Panc1 (cell line): ENCODE results near the gene AARS1.

Source experiments
- CTCF ChIP-seq: fragments of 450-650 bp; IDR thresholded peaks from 2 replicates; pipeline ENCODE4 v1.5.1; 2017; ENCODE audit warnings: mild to moderate bottlenecking
- POLR2AphosphoS5 ChIP-seq: IDR thresholded peaks from 2 replicates; pipeline ENCODE4 v1.6.1; 2012; ENCODE audit warnings: mild to moderate bottlenecking, low read depth, low read length, moderate library complexity
- TF ChIP-seq, protein P1 (sequence below), 2 experiments: IDR thresholded peaks; 2 replicates each; pipeline ENCODE4 v1.6.1; 2011 to 2012; ENCODE audit warnings: low read depth in 2 of 2, control low read depth in 1 of 2, low read length in 1 of 2, mild to moderate bottlenecking in 1 of 2, moderate library complexity in 1 of 2; ENCODE audit not compliant: insufficient read depth in 1 of 2

DNA sequence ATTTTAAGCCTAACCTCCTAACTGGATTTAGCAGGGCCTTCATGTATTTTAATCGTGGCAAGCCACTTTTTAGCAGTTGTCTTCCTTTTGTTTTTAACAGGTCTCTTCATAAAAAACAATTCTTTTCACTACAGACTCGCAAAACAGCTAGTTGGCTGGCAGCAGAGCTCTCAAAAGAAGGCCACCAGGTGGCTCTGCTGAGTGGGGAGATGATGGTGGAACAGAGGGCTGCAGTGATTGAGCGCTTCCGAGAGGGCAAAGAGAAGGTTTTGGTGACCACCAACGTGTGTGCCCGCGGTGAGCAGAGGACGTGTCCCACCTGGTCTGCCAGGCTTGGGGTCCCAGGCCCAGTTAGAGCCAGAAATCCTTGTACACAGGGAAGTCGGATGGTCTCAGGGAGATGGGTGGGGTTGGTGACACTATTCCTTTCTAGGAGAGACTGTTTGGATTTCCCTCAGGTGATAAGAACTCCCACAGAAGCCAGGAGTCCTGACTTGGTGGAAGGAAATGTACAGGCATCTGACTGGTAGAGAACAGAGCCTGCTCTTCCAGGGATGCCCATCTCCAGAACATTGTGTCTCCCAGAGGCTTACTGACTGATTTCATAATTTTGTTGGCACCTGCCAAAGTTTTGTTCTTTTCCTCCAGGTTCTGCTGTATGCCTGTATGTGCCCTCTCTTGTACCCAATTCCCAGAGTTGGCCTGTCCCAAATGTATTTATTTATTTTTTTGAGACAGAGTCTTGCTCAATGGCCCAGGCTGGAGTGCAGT, 42.5 kb upstream of the AARS1 start:
- peak; percentile 80 for TF ChIP-seq CTCF
- TF ChIP-seq, protein P1, sequence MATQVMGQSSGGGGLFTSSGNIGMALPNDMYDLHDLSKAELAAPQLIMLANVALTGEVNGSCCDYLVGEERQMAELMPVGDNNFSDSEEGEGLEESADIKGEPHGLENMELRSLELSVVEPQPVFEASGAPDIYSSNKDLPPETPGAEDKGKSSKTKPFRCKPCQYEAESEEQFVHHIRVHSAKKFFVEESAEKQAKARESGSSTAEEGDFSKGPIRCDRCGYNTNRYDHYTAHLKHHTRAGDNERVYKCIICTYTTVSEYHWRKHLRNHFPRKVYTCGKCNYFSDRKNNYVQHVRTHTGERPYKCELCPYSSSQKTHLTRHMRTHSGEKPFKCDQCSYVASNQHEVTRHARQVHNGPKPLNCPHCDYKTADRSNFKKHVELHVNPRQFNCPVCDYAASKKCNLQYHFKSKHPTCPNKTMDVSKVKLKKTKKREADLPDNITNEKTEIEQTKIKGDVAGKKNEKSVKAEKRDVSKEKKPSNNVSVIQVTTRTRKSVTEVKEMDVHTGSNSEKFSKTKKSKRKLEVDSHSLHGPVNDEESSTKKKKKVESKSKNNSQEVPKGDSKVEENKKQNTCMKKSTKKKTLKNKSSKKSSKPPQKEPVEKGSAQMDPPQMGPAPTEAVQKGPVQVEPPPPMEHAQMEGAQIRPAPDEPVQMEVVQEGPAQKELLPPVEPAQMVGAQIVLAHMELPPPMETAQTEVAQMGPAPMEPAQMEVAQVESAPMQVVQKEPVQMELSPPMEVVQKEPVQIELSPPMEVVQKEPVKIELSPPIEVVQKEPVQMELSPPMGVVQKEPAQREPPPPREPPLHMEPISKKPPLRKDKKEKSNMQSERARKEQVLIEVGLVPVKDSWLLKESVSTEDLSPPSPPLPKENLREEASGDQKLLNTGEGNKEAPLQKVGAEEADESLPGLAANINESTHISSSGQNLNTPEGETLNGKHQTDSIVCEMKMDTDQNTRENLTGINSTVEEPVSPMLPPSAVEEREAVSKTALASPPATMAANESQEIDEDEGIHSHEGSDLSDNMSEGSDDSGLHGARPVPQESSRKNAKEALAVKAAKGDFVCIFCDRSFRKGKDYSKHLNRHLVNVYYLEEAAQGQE (IDR thresholded peaks at IDR 0.05; ENCODE audit: insufficient read depth in 1 of 2, low read depth in 2 of 2, low read length in 1 of 2): no peak
- TF ChIP-seq POLR2AphosphoS5: no peak
